Body of pancreas (tissue), 4 donors: ENCODE measurements around the gene KLHL29.
"Not testable (repeated sequence)": the region's sequence is repeated elsewhere in the genome, so short reads cannot be mapped to it uniquely, and the experiment has no call there.

ENCODE experiments used
- CTCF ChIP-seq, 7 experiments: fragments of 450-650 bp in 4 of 7; fragments of 200-600 bp in 3 of 7; sonication (generic) in 3 of 7; IDR thresholded peaks; one replicate each; pipeline ENCODE4 v1.5.1; 2016 to 2019; ENCODE audit warnings: antibody characterized with exemption in 7 of 7
- POLR2A ChIP-seq, 3 donors: fragments of 450-650 bp; IDR thresholded peaks; one replicate each; pipeline ENCODE4 v1.6.1; 2016; ENCODE audit warnings: antibody characterized with exemption in 3 of 3, mild to moderate bottlenecking in 2 of 3

- not testable (repeated sequence) for TF ChIP-seq CTCF, POLR2A (IDR thresholded peaks at IDR 0.05)
These were observed 338.1 kb downstream of the KLHL29 start for GRCh38 chr2:23723029-23723428.
